Muscle of arm (tissue), 12 donors: ENCODE measurements around the gene GNPDA1. TPM values are rescaled to one million over a fixed set of nuclear protein-coding genes. Genes with fewer than 3 reads are reported as not detected.

Source experiments
- DNase-seq: peaks from one replicate; pipeline ENCODE4 v3.0.0-alpha.2; 2013
- polyA plus RNA-seq, 12 donors: library from polyadenylated mRNA; unstranded; fragments of 120-200 nt; gene quantifications; one replicate each; pipeline ENCODE4 v1.2.1, GENCODE V29; 2013; ENCODE audit not compliant: insufficient read length in 12 of 12

Gene GNPDA1
- polyA plus RNA-seq, 12 donors = 17.1 to 35.0 (median 24.3) TPM; not detected in 1

GRCh38 chr5:141958546-141959172 is 54.2 kb downstream of the GNPDA1 start:
- no peak for DNase-seq

GRCh38 chr5:141958113-141958512 is 54.7 kb downstream of the GNPDA1 start, which contains the start of gene PCDH12:
Gene PCDH12 (minus strand): TSS chr5:141958202. CDS start chr5:141957851, 351 bp downstream.
- DNase-seq = peak; percentile 84

DNA sequence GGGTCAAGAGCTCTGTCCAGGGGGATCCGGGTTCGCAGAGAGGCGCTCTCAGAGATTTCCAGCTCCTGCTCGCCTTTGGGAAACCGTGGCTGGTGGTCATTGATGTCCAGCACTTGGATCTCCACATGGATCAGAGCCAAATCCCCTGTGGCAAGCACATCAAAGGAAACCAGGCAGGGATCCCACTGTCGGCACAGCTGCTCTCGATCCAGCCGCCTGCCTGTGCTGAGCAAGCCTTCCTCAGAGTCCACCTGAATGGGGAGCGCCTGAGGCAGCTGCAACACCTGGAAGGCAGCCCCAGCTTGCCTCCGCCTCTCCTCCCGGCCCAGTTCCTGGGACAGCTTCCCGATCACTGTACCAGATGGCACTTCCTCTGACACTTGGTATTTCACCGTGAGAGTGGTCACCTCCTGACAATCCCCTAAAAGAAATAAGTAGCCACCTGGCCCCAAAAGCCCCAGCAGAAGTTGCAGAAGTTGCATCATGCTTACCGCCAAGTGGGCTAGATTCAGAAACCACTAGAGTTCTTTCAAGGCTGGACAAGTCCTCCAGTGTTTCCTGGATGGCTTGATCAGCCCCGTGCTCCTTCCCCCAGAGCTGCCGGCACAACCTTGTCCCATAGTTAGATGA is 55.3 kb downstream of the GNPDA1 start:
- no peak for DNase-seq

DNA sequence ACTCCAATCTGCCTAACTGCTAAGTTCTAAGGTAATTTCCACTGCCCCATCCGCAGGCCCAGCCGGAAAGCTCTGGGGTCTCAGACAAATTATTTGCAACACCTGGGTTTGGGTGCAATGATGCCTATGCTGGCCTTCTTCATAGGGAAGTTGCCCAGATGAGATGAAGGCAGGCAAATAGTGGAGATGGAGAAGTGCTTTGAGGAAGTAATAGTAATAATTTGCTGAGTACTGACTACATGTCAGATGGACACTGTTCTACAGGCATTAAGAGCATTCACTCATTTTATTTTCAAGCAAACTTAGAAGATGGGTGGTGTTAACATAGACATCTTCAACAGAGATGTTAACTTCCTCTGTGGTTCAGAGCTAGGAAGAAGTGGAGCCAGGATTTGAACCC is 58.6 kb downstream of the GNPDA1 start:
- no peak for DNase-seq

- no peak for DNase-seq
Measured at GRCh38 chr5:141952020-141952419, 60.8 kb downstream of the GNPDA1 start.

GRCh38 chr5:141951332-141951781 is 61.5 kb downstream of the GNPDA1 start:
- no peak for DNase-seq

Other genes starting within 250 kb of the GNPDA1 start
- gene PCDH1, start 134.6 kb downstream of the GNPDA1 start, polyA plus RNA-seq = 10 to 100 TPM in 11 of 12 donors, not detected in 1; 12.4 to 23.6 (median 15.2) TPM
- gene DELE1, start 89.2 kb downstream of the GNPDA1 start, polyA plus RNA-seq = 100 to 1,000 TPM in 1 of 12 donors, 10 to 100 TPM in 10, not detected in 1; 64.1 to 110 (median 79.5) TPM
- 10 to 100 TPM in 11 of 12 donors, not detected in 1; 14.5 to 25.7 (median 16.9) TPM for gene PCDH12, start 54.8 kb downstream of the GNPDA1 start, polyA plus RNA-seq
- gene RNF14, start 43.9 kb downstream of the GNPDA1 start, polyA plus RNA-seq = 10 to 100 TPM in 11 of 12 donors, not detected in 1; 35.1 to 51.2 (median 46.2) TPM
- 10 to 100 TPM in 11 of 12 donors, not detected in 1; 58.5 to 92.8 (median 69.9) TPM for gene NDFIP1, start 95.8 kb upstream of the GNPDA1 start, polyA plus RNA-seq